ENCODE measurements around the gene CENPB.

CENPB gene

GRCh38 chr20:3812259-3812681 lies 25.7 kb upstream of the CENPB start:
- DNase-seq (ENCODE audit: low read depth in 2 of 3, low spot score in 1 of 3) = no peak

- DNase-seq (ENCODE audit: low read depth in 2 of 3, low spot score in 1 of 3) = peak; percentile 81 to 88 (median 88)
These were observed 25.1 kb upstream of the CENPB start for GRCh38 chr20:3811467-3812258.

GRCh38 chr20:3808544-3808943 lies 22.0 kb upstream of the CENPB start:
- no peak for DNase-seq (ENCODE audit: low read depth in 2 of 3, low spot score in 1 of 3)

- DNase-seq (ENCODE audit: low read depth in 2 of 3, low spot score in 1 of 3) = no peak
These were observed 18.2 kb upstream of the CENPB start for GRCh38 chr20:3804781-3805180.

- DNase-seq (ENCODE audit: low read depth in 2 of 3, low spot score in 1 of 3) = no peak
These were observed 17.8 kb upstream of the CENPB start for GRCh38 chr20:3804254-3804751.

GRCh38 chr20:3803854-3804253 lies 17.3 kb upstream of the CENPB start:
- DNase-seq (ENCODE audit: low read depth in 2 of 3, low spot score in 1 of 3) = no peak

- no peak for DNase-seq (ENCODE audit: low read depth in 2 of 3, low spot score in 1 of 3)
These were observed 16.7 kb upstream of the CENPB start for GRCh38 chr20:3803289-3803688.

GRCh38 chr20:3802524-3803239 lies 16.1 kb upstream of the CENPB start:
- DNase-seq (ENCODE audit: low read depth in 2 of 3, low spot score in 1 of 3) = no peak

GRCh38 chr20:3801846-3802245 lies 15.3 kb upstream of the CENPB start:
- DNase-seq (ENCODE audit: low read depth in 2 of 3, low spot score in 1 of 3) = no peak

GRCh38 chr20:3801299-3801698 lies 14.8 kb upstream of the CENPB start:
- DNase-seq (ENCODE audit: low read depth in 2 of 3, low spot score in 1 of 3) = no peak

GRCh38 chr20:3800878-3801260 lies 14.3 kb upstream of the CENPB start:
- DNase-seq (ENCODE audit: low read depth in 2 of 3, low spot score in 1 of 3) = no peak

GRCh38 chr20:3800256-3800877 lies 13.8 kb upstream of the CENPB start:
- DNase-seq (ENCODE audit: low read depth in 2 of 3, low spot score in 1 of 3) = no peak

GRCh38 chr20:3798908-3799248 lies 12.3 kb upstream of the CENPB start:
- DNase-seq (ENCODE audit: low read depth in 2 of 3, low spot score in 1 of 3) = no peak

- no peak for DNase-seq (ENCODE audit: low read depth in 2 of 3, low spot score in 1 of 3)
These were observed 11.8 kb upstream of the CENPB start for GRCh38 chr20:3798373-3798768.

- DNase-seq (ENCODE audit: low read depth in 2 of 3, low spot score in 1 of 3) = no peak
These were observed 11.2 kb upstream of the CENPB start for GRCh38 chr20:3797592-3798372.

- DNase-seq (ENCODE audit: low read depth in 2 of 3, low spot score in 1 of 3) = no peak
These were observed 10.6 kb upstream of the CENPB start for GRCh38 chr20:3797226-3797545.

- DNase-seq (ENCODE audit: low read depth in 2 of 3, low spot score in 1 of 3) = no peak
These were observed 10.1 kb upstream of the CENPB start for GRCh38 chr20:3796477-3797225.

GRCh38 chr20:3795511-3796468 lies 9.2 kb upstream of the CENPB start, which contains the start of gene CDC25B:
Gene CDC25B (plus strand): TSS chr20:3796310. CDS start chr20:3796532, 222 bp downstream.
- DNase-seq (ENCODE audit: low read depth in 2 of 3, low spot score in 1 of 3) = peak; percentile 83 to 91 (median 86)

GRCh38 chr20:3794701-3795420 lies 8.3 kb upstream of the CENPB start:
- DNase-seq (ENCODE audit: low read depth in 2 of 3, low spot score in 1 of 3) = no peak

Measured in stimulated activated CD4-positive, alpha-beta T cell treated with anti-CD3 and anti-CD28 coated beads, Interleukin-12 subunit alpha, Interleukin-12 subunit beta, amount 100 ng/mL, for 48 hours (primary cell).